IMR-90 (cell line): ENCODE data around the gene ANTXR2. TPM values are rescaled to one million over a fixed set of nuclear protein-coding genes. Genes with fewer than 3 reads are reported as not detected.

Experiments used
- ATAC-seq: fragments of 200-7000 bp; cut with Tn5 transposase; 2 replicates; pipeline ENCODE4 v1.9.1; 2020; ENCODE audit warnings: low read depth, mild to moderate bottlenecking, moderate library complexity
- BruUV-seq: library from RNA; stranded (reverse); fragments of 400-500 nt; replicated peaks from 2 replicates; lab custom pipeline; 2021; lab: Mats Ljungman, UMichigan
- CTCF ChIA-PET: fragments of 300-600 bp; formaldehyde crosslinking; extraction: SDS; loops from one replicate; lab custom pipeline; 2021; ENCODE audit warnings: antibody characterized with exemption; lab: Yijun Ruan, JAX
- POLR2A ChIA-PET: fragments of 300-600 bp; sonication (Branson Sonifier 250); formaldehyde crosslinking; loops from one replicate; lab custom pipeline; 2022; ENCODE audit warnings: antibody characterized with exemption; ENCODE audit not compliant: unreplicated experiment; lab: Charles Lee
- DNase-seq: peaks from one replicate; pipeline ENCODE4 v3.0.0; 2013
- H2AFZ ChIP-seq: replicated peaks from 2 replicates; pipeline ENCODE3; 2013; ENCODE audit warnings: low read length, mild to moderate bottlenecking; ENCODE audit not compliant: poor library complexity
- H2AK5ac ChIP-seq: 2 replicates; pipeline ENCODE4 v1.6.1; 2013; ENCODE audit warnings: low read depth, low read length, inconsistent platforms
- H2AK9ac ChIP-seq: replicated peaks from 2 replicates; pipeline ENCODE3; 2013; ENCODE audit warnings: mild to moderate bottlenecking, low read depth, low read length, moderate library complexity; ENCODE audit not compliant: poor library complexity
- H2BK120ac ChIP-seq: 2 replicates; pipeline ENCODE4 v1.6.1; 2013; ENCODE audit warnings: low read depth, low read length, inconsistent platforms
- H2BK15ac ChIP-seq: 3 replicates; pipeline ENCODE4 v1.6.1; 2013; ENCODE audit warnings: low read depth, low read length, inconsistent platforms
- H2BK20ac ChIP-seq: 2 replicates; pipeline ENCODE4 v1.6.1; 2013; ENCODE audit warnings: low read depth, mild to moderate bottlenecking, inconsistent platforms, low read length, moderate library complexity
- H2BK5ac ChIP-seq: 2 replicates; pipeline ENCODE4 v1.6.1; 2013; ENCODE audit warnings: mild to moderate bottlenecking, low read depth, low read length, inconsistent platforms; ENCODE audit not compliant: poor library complexity, severe bottlenecking
- H3K14ac ChIP-seq: replicated peaks from 2 replicates; pipeline ENCODE4 v1.6.1; 2013; ENCODE audit warnings: low read depth, low read length, inconsistent platforms
- H3K18ac ChIP-seq: 2 replicates; pipeline ENCODE4 v1.6.1; 2013; ENCODE audit warnings: low read depth, low read length, control low read depth
- H3K23ac ChIP-seq: 2 replicates; pipeline ENCODE4 v1.6.1; 2013; ENCODE audit warnings: low read depth, low read length, inconsistent platforms
- H3K27ac ChIP-seq: 2 replicates; pipeline ENCODE4 v1.5.1; 2013; ENCODE audit warnings: mild to moderate bottlenecking, control low read depth, low read length; ENCODE audit not compliant: insufficient read depth
- H3K27me3 ChIP-seq: 2 replicates; pipeline ENCODE4 v1.6.1; 2013; ENCODE audit warnings: low read length; ENCODE audit not compliant: control insufficient read depth, insufficient read depth
- H3K36me3 ChIP-seq: 2 replicates; pipeline ENCODE4 v1.6.1; 2013; ENCODE audit warnings: low read length, mixed read lengths; ENCODE audit not compliant: control insufficient read depth, insufficient read depth
- H3K4ac ChIP-seq: 2 replicates; pipeline ENCODE4 v1.6.1; 2013; ENCODE audit warnings: low read depth, low read length, inconsistent platforms
- H3K4me1 ChIP-seq: 2 replicates; pipeline ENCODE4 v1.6.1; 2013; ENCODE audit warnings: low read length, mixed read lengths; ENCODE audit not compliant: control insufficient read depth, insufficient read depth
- H3K4me2 ChIP-seq: 2 replicates; pipeline ENCODE4 v1.6.1; 2013; ENCODE audit warnings: low read depth, mild to moderate bottlenecking, control low read depth, low read length, moderate library complexity
- H3K4me3 ChIP-seq: 2 replicates; pipeline ENCODE4 v1.5.1; 2013; ENCODE audit warnings: low read depth, mild to moderate bottlenecking, control low read depth, low read length, moderate library complexity; ENCODE audit not compliant: insufficient read depth
- H3K56ac ChIP-seq: 2 replicates; pipeline ENCODE4 v1.6.1; 2013; ENCODE audit warnings: low read length, inconsistent platforms; ENCODE audit not compliant: insufficient read depth; ENCODE audit errors: extremely low read depth
- H3K79me1 ChIP-seq, 2 experiments: 2 replicates each; pipeline ENCODE4 v1.6.1; 2013; ENCODE audit warnings: low read length in 2 of 2, inconsistent platforms in 1 of 2, low read depth in 1 of 2
- H3K9ac ChIP-seq: 2 replicates; pipeline ENCODE4 v1.6.1; 2013; ENCODE audit warnings: low read depth, low read length, control low read depth
- H3K9me1 ChIP-seq: 2 replicates; pipeline ENCODE4 v1.6.1; 2013; ENCODE audit warnings: low read length, inconsistent platforms; ENCODE audit not compliant: insufficient read depth
- H3K9me3 ChIP-seq: 2 replicates; pipeline ENCODE4 v1.6.1; 2013; ENCODE audit warnings: low read length; ENCODE audit not compliant: control insufficient read depth, insufficient read depth
- H4K20me1 ChIP-seq: 2 replicates; pipeline ENCODE4 v1.6.1; 2013; ENCODE audit warnings: low read length, inconsistent platforms; ENCODE audit not compliant: insufficient read depth
- H4K5ac ChIP-seq: 2 replicates; pipeline ENCODE4 v1.6.1; 2013; ENCODE audit warnings: mild to moderate bottlenecking, low read depth, low read length, control low read depth
- H4K8ac ChIP-seq, 2 experiments: 2 replicates each; pipeline ENCODE4 v1.6.1; 2013; ENCODE audit warnings: low read depth in 2 of 2, low read length in 2 of 2, control low read depth in 1 of 2, inconsistent platforms in 1 of 2
- H4K91ac ChIP-seq: 2 replicates; pipeline ENCODE4 v1.6.1; 2013; ENCODE audit warnings: low read depth, low read length, inconsistent platforms; ENCODE audit not compliant: insufficient read depth
- CEBPB ChIP-seq: IDR thresholded peaks from 2 replicates; pipeline ENCODE4 v1.6.1; 2012; ENCODE audit warnings: low read depth, low read length, improper control_type of control experiment
- RCOR1 ChIP-seq: IDR thresholded peaks from 2 replicates; pipeline ENCODE4 v1.6.1; 2012; ENCODE audit warnings: mild to moderate bottlenecking, low read length, improper control_type of control experiment; ENCODE audit not compliant: insufficient replicate concordance
- WGBS, 2 experiments: methylation state at CpG; one replicate each; pipeline versions ENCODE4 v1.1.5 to v1.1.7; 2013; ENCODE audit warnings: missing lambda C conversion rate in 2 of 2; ENCODE audit not compliant: insufficient read length in 1 of 2; ENCODE audit errors: extremely low coverage in 2 of 2; 5-methylcytosine and 5-hydroxymethylcytosine counted together
- dilution Hi-C: fragments of 300-500 bp; cut with HindIII; formaldehyde crosslinking; loops from one replicate; pipeline ENCODE4 v1.14.3; 2018; ENCODE audit warnings: low sequenced_read_pairs; ENCODE audit not compliant: unreplicated experiment
- in situ Hi-C: fragments of 300-500 bp; cut with MboI; formaldehyde crosslinking; loops from 3 replicates; pipeline ENCODE4 v1.14.3; 2019; ENCODE audit warnings: low sequenced_read_pairs, inconsistent platforms, mixed read lengths
- intact Hi-C: fragments of 100-400 bp; cut with micrococcal nuclease; formaldehyde crosslinking; loops from 2 replicates; pipeline ENCODE4 v1.10.0; 2022
- polyA plus RNA-seq, 3 experiments: library from polyadenylated mRNA; depleted of rRNA; stranded (reverse); fragments of >200 nt; gene quantifications; 2 replicates each; pipeline ENCODE4 v1.2.3, GENCODE V29; 2012; ENCODE audit warnings: low replicate concordance in 1 of 3
- total RNA-seq: library from RNA; depleted of rRNA; stranded (reverse); fragments of >200 nt; gene quantifications from 2 replicates; pipeline ENCODE4 v1.2.3, GENCODE V29; 2012

The ANTXR2 gene
- total and polyA plus RNA-seq, 2 of the 4 experiments (the other 2 are of a cell fraction): 46.8 to 88.5 TPM

GRCh38 chr4:80049813-80050534 lies 23.1 kb downstream of the ANTXR2 start:
- no peak overlapping the region for H3K18ac ChIP-seq
- no peak overlapping the region for H3K9ac ChIP-seq
- H3K9me3 ChIP-seq: no peaks in the 10 kb centered on the region
- no peak overlapping the region; the same call in 1 of the 2 replicates for H2AK5ac ChIP-seq
- no CpG with 5 or more reads among the region's 7 CpGs for WGBS, 2 experiments
- H2AFZ ChIP-seq: no peak overlapping the region
- H3K27ac ChIP-seq: no peak overlapping the region
- H2AK9ac ChIP-seq: no peak overlapping the region
- no peaks in the 10 kb centered on the region for H4K20me1 ChIP-seq
- H2BK120ac ChIP-seq: no peak overlapping the region
- no peak overlapping the region for H3K4me3 ChIP-seq
- no peak overlapping the region for H3K4me2 ChIP-seq
- no peak overlapping the region for H3K23ac ChIP-seq
- in situ Hi-C loops: no loop called here
- dilution Hi-C loops: no loop called here
- no peak overlapping the region for H3K14ac ChIP-seq
- no peaks in the 10 kb centered on the region for H3K27me3 ChIP-seq
- no peak overlapping the region for H3K4ac ChIP-seq
- no peak for ATAC-seq
- H2BK5ac ChIP-seq: no peak overlapping the region
- no peak overlapping the region for H4K91ac ChIP-seq
- H3K36me3 ChIP-seq: peaks cover 17% of the 10 kb centered on the region
- H2BK20ac ChIP-seq: no peak overlapping the region
- peaks cover 4% of the 10 kb centered on the region; the same call in 1 of the 2 replicates for H3K9me1 ChIP-seq
- POLR2A ChIA-PET: no interaction called here
- BruUV-seq: no TSS peak
- intact Hi-C loops: no loop called here
- H3K4me1 ChIP-seq: no peaks in the 10 kb centered on the region
- H4K5ac ChIP-seq: no peak overlapping the region
- no peak for DNase-seq
- TF ChIP-seq CEBPB: 0 out of 2 replicates have a peak, but pooled peaks have one; percentile 9
- TF ChIP-seq RCOR1: no peak
- peaks cover 28 to 29% of the 10 kb centered on the region in 2 experiments for H3K79me1 ChIP-seq
- no peak overlapping the region for H3K56ac ChIP-seq
- no peak overlapping the region for H2BK15ac ChIP-seq
- H4K8ac ChIP-seq: no peak overlapping the region
- CTCF ChIA-PET: no interaction called here
